Chondrocyte (in vitro differentiated cells): ENCODE data around the gene DYNC1I1. TPM values are rescaled to one million over a fixed set of nuclear protein-coding genes. Genes with fewer than 3 reads are reported as not detected.

Source experiments
- DNase-seq: peaks from one replicate; pipeline ENCODE4 v3.0.0; 2021; ENCODE audit warnings: mixed read lengths, low spot score
- H3K27ac Mint-ChIP-seq: one replicate; pipeline ENCODE4 v1.8.0; 2021; ENCODE audit warnings: mild to moderate bottlenecking, moderate library complexity, mixed read lengths; ENCODE audit not compliant: unreplicated experiment
- H3K27me3 Mint-ChIP-seq: 2 replicates; pipeline ENCODE4 v1.8.0; 2021; ENCODE audit warnings: low read depth, mixed read lengths
- H3K36me3 Mint-ChIP-seq: 2 replicates; pipeline ENCODE4 v1.8.0; 2021; ENCODE audit warnings: low read depth, mixed read lengths
- H3K4me1 Mint-ChIP-seq: 2 replicates; pipeline ENCODE4 v1.8.0; 2021; ENCODE audit warnings: low read depth, mild to moderate bottlenecking, mixed read lengths
- H3K4me3 Mint-ChIP-seq: one replicate; pipeline ENCODE4 v1.8.0; 2021; ENCODE audit warnings: mild to moderate bottlenecking, moderate library complexity, mixed read lengths; ENCODE audit not compliant: unreplicated experiment
- H3K9me3 Mint-ChIP-seq: 2 replicates; pipeline ENCODE4 v1.8.0; 2021; ENCODE audit warnings: low read depth, mixed read lengths
- CTCF ChIP-seq: fragments of 200-600 bp; sonication (generic); IDR thresholded peaks from 2 replicates; pipeline ENCODE4 v1.5.0; 2021; ENCODE audit warnings: antibody characterized with exemption, mild to moderate bottlenecking, moderate library complexity
- total RNA-seq: library from RNA; stranded (reverse); gene quantifications from 3 replicates; pipeline ENCODE4 v1.2.1, GENCODE V29; 2021

The DYNC1I1 gene
- total RNA-seq, 1 donor from 2014 or later, result 17.4 TPM

- Mint-ChIP-seq H3K27me3 (no peaks in the 10 kb centered on the region), H3K4me1 (peaks cover 12% of the 10 kb centered on the region), H3K36me3 (peaks cover 9% of the 10 kb centered on the region), H3K9me3 (no peaks in the 10 kb centered on the region), H3K27ac (no peak overlapping the region), H3K4me3 (no peak overlapping the region)
- no peak for DNase-seq
- no peak for TF ChIP-seq CTCF
These were observed 359.2 kb downstream of the DYNC1I1 start for GRCh38 chr7:96131525-96131924.

DNA sequence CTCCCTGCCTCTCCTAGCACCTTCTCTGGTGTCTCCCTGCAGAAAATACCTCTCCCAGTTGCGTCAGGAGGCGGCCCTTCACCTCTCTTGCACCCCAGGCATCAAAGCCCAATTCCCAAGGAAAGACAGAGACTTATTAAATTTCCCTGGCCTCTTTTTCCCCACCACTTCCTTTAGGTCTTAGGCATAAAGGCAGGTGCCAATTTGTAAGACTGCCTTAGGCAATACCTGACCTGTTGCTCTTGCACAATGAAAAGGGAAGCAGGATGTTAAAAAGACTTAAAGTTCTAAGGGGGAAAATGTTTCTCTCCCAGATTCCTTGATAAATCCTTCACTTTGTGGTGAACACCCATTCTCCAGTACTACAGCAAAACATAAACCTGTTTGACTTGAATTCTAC is 362.9 kb downstream of the DYNC1I1 start:
- H3K4me1 Mint-ChIP-seq, result peaks cover 9% of the 10 kb centered on the region
- DNase-seq, result no peak
- no peak for TF ChIP-seq CTCF
- H3K36me3 Mint-ChIP-seq, result peaks cover 5% of the 10 kb centered on the region
- no peaks in the 10 kb centered on the region for H3K9me3 Mint-ChIP-seq
- H3K27me3 Mint-ChIP-seq, result no peaks in the 10 kb centered on the region
- H3K4me3 Mint-ChIP-seq, result no peak overlapping the region
- H3K27ac Mint-ChIP-seq, result no peak overlapping the region

DNA sequence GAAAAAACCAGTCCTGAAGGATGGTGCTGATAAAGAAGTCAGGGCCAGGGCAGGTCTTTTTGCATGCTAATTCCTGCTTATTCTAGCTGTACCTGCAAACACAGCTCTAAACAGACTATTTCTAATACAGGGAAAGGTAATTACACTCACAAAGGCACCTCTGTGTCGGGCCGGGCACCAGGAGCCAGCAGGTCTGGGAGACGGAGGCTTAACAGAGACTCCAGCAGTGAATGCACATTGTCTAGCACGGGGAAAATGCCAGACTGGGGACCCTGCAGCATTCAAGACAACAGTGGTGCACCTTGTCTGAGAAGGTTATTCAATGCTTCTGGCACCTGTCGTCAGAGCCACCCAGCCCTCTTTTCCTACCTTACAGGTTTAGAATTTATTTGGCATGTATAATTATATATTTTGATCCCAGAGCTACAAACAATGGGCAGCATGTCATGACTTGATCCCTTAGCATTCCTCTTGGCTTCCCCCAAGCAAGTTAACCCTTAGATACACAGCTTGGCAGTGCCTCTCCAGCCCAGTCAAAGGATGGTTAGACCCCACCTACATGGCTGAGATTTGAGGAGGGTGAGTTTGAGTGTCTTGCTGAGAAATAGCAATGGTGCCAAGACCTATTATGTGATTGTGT is 364.4 kb downstream of the DYNC1I1 start:
- DNase-seq, result no peak
- Mint-ChIP-seq H3K27me3 (no peaks in the 10 kb centered on the region), H3K27ac (no peak overlapping the region), H3K36me3 (peaks cover 7% of the 10 kb centered on the region), H3K4me1 (peaks cover 9% of the 10 kb centered on the region), H3K4me3 (no peak overlapping the region), H3K9me3 (peaks cover 2% of the 10 kb centered on the region)
- TF ChIP-seq CTCF, result no peak

- Mint-ChIP-seq H3K36me3 (peaks cover 15% of the 10 kb centered on the region), H3K27me3 (no peaks in the 10 kb centered on the region), H3K27ac (no peak overlapping the region), H3K4me1 (peaks cover 3% of the 10 kb centered on the region), H3K9me3 (peaks cover 2% of the 10 kb centered on the region), H3K4me3 (no peak overlapping the region)
- TF ChIP-seq CTCF, result no peak
- DNase-seq, result no peak
These were observed 371.3 kb downstream of the DYNC1I1 start for GRCh38 chr7:96143495-96144259.

DNA sequence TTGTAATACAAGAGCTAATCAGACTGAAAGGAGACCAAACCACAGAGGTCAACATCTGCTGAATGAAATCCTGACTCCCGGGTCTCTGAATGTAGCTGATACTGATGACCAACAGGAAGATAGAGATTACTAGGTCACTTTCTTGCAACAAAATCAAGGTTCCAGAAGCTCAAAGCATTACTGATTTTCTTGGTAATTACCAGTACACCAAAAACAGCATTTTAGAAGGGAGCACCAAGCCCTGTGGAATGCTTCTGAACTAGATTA is 371.8 kb downstream of the DYNC1I1 start:
- Mint-ChIP-seq H3K9me3 (peaks cover 2% of the 10 kb centered on the region), H3K4me3 (no peak overlapping the region), H3K27me3 (no peaks in the 10 kb centered on the region), H3K27ac (no peak overlapping the region), H3K36me3 (peaks cover 15% of the 10 kb centered on the region), H3K4me1 (peaks cover 3% of the 10 kb centered on the region)
- no peak for TF ChIP-seq CTCF
- DNase-seq, result no peak

Other genes starting within 250 kb of the DYNC1I1 start
- gene PDK4, start 176.0 kb upstream of the DYNC1I1 start, total RNA-seq, result 1.9 to 8.6 TPM (median 7.3 TPM) in 3 replicates